Heart right ventricle (tissue), 16 donors: ENCODE data around the gene PTRH1. TPM values are rescaled to one million over a fixed set of nuclear protein-coding genes. Genes with fewer than 3 reads are reported as not detected.

Experiments used
- ATAC-seq, 8 donors: fragments of 200-7000 bp; cut with Tn5 transposase; one replicate each; pipeline ENCODE4 v1.9.1; 2020; ENCODE audit warnings: mild to moderate bottlenecking in 8 of 8, moderate library complexity in 8 of 8, moderate number of reproducible peaks in 1 of 8
- DNase-seq, 2 donors: peaks; one replicate each; pipeline ENCODE4 v3.0.0-alpha.2; 2020
- H3K27ac ChIP-seq, 10 donors: fragments of 200-600 bp; sonication (generic) in 2 of 10; one replicate each; pipeline versions ENCODE4 v1.5.0 to v1.8.0; 2020 to 2022; ENCODE audit warnings: mild to moderate bottlenecking in 3 of 10
- H3K27me3 ChIP-seq, 7 donors: fragments of 200-600 bp; one replicate each; pipeline ENCODE4 v1.8.0; 2021 to 2022; ENCODE audit warnings: mild to moderate bottlenecking in 2 of 7
- H3K36me3 ChIP-seq, 9 donors: fragments of 200-600 bp; sonication (generic) in 1 of 9; one replicate each; pipeline versions ENCODE4 v1.5.0 to v1.8.0; 2020 to 2022; ENCODE audit warnings: mild to moderate bottlenecking in 2 of 9
- H3K4me1 ChIP-seq, 9 donors: fragments of 200-600 bp; sonication (generic) in 1 of 9; one replicate each; pipeline versions ENCODE4 v1.5.0 to v1.8.0; 2020 to 2022; ENCODE audit warnings: mild to moderate bottlenecking in 4 of 9
- H3K4me3 ChIP-seq, 10 donors: fragments of 200-600 bp; sonication (generic) in 2 of 10; one replicate each; pipeline versions ENCODE4 v1.5.0 to v1.8.0; 2020 to 2022; ENCODE audit warnings: mild to moderate bottlenecking in 7 of 10, moderate library complexity in 2 of 10
- H3K9me3 ChIP-seq, 11 donors: fragments of 200-600 bp in 10 of 11; sonication (generic) in 2 of 11; one replicate each; pipeline versions ENCODE4 v1.5.0 to v1.8.0; 2013 to 2022; ENCODE audit warnings: mild to moderate bottlenecking in 2 of 11, control low read depth in 1 of 11, moderate library complexity in 1 of 11
- WGBS, 2 donors: extraction: QIAGEN DNeasy Blood & Tissue Kit; methylation state at CpG; one replicate each; pipeline ENCODE4 v1.1.7; 2013; ENCODE audit warnings: inconsistent platforms in 1 of 2; 5-methylcytosine and 5-hydroxymethylcytosine counted together
- intact Hi-C, 10 donors: fragments of 100-400 bp; cut with DNase I; formaldehyde crosslinking; loops; one replicate each; pipeline versions ENCODE4 v1.11.1 to v1.14.2; 2022
- polyA plus RNA-seq, 2 donors: library from polyadenylated mRNA; stranded (reverse); fragments of 200-250 nt; gene quantifications; one replicate each; pipeline ENCODE4 v1.2.3, GENCODE V29; 2013
- total RNA-seq, 10 donors: library from RNA; stranded (reverse); fragmentation: NEBNext Ultra II Directional in 3 of 10; extraction: Animal tissue kit (Norgen Biotek cat#: 25700) in 3 of 10; gene quantifications; one replicate each; pipeline versions ENCODE4 v1.2.1 to v1.2.4, GENCODE V29; 2021 to 2023
- TF ChIP-seq, protein P1 (sequence below), 9 donors: fragments of 200-600 bp; sonication (generic) in 2 of 9; IDR thresholded peaks; one replicate each; pipeline versions ENCODE4 v1.5.0 to v1.8.0; 2021 to 2022; ENCODE audit warnings: antibody characterized with exemption in 9 of 9, mild to moderate bottlenecking in 5 of 9, moderate library complexity in 1 of 9
- donor health status: Arrhythmogenic right ventricular cardiomyopathy.
- donor health status: ischemic (EF 13 %, LVEDD 7.1; RV severe dilation, severe dysfunction).
- donor health status: healthy with polysubstance abuse.
- donor health status: DM: no; HTN: yes; CAD: no.
- donor health status: DM: no; HTN: no; CAD: no.
- donor health status: ischemic (EF 25% LVEDD 6.9; RV normal size, moderate dysfunction).
- donor health status: ischemic (EF 25% LVEDD 5.7; RV mildly dilated, moderate dysfunction).
- donor health status: healthy.
- donor health status: DM: yes; HTN: yes; CAD: no.
- donor health status: Ischemic cardiomyopathy.
- donor health status: ischemic (EF 35%, LVEDD 5.7; RV mildly dilated, moderate dysfunction).
- donor health status: nonischemic (EF 11% LVEDD 7.7; RV severe dilation, severe dysfunction).
- donor health status: DM: yes; HTN: yes; CAD: no.
- donor health status: PGD.
- donor health status: ischemic (EF 29% LVEDD 5.4; RV normal size, mild dysfunction).
- donor health status: nonischemic (EF 23%, LVEDD 6.1; RV moderate dilation, normal function).

Gene PTRH1
- total and polyA plus RNA-seq, 12 donors, result 8.1 to 47.0 (median 11.5) TPM

DNA sequence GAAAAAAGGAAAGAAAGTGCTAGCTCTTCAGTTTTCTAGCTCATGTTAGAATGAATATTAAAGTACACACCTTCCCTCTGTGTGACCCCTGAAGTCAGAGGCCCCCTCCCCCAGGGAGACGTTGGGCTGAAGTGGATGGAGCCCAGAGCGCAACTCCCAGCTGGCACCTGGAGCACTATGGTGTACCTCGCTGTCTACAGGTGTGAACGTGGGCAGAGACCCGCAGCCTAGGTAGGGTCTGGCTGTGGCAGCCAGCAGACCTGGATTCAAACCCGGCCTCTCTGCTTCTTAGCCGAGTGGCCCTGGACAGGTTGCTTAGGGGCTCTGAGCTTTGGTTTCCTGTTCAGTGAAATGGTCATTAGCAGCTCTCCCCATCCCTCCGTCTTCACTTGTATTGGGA, 13.3 kb upstream of the PTRH1 start:
- DNase-seq (no peak), ATAC-seq (no peak)
- Histone ChIP-seq H3K36me3 (peaks cover 0 to 28% (median 10%) of the 10 kb centered on the region in 9 donors), H3K4me3 (no peak overlapping the region), H3K27me3 (peaks cover 0 to 6% (median 0%) of the 10 kb centered on the region in 7 donors), H3K9me3 (no peaks in the 10 kb centered on the region), H3K27ac (no peak overlapping the region), H3K4me1 (peaks cover 2 to 19% (median 10%) of the 10 kb centered on the region in 9 donors)
- TF ChIP-seq, protein P1, sequence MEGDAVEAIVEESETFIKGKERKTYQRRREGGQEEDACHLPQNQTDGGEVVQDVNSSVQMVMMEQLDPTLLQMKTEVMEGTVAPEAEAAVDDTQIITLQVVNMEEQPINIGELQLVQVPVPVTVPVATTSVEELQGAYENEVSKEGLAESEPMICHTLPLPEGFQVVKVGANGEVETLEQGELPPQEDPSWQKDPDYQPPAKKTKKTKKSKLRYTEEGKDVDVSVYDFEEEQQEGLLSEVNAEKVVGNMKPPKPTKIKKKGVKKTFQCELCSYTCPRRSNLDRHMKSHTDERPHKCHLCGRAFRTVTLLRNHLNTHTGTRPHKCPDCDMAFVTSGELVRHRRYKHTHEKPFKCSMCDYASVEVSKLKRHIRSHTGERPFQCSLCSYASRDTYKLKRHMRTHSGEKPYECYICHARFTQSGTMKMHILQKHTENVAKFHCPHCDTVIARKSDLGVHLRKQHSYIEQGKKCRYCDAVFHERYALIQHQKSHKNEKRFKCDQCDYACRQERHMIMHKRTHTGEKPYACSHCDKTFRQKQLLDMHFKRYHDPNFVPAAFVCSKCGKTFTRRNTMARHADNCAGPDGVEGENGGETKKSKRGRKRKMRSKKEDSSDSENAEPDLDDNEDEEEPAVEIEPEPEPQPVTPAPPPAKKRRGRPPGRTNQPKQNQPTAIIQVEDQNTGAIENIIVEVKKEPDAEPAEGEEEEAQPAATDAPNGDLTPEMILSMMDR (IDR thresholded peaks at IDR 0.05), result no peak
- WGBS, 2 donors, result 91% methylated on average over 8 of the region's 8 CpGs
- intact Hi-C loops, result loop anchor here in 1 of 10 donors (10.0 kb wide), 1 partner anchor 224 kb away; no protein-coding TSS in a partner anchor

DNA sequence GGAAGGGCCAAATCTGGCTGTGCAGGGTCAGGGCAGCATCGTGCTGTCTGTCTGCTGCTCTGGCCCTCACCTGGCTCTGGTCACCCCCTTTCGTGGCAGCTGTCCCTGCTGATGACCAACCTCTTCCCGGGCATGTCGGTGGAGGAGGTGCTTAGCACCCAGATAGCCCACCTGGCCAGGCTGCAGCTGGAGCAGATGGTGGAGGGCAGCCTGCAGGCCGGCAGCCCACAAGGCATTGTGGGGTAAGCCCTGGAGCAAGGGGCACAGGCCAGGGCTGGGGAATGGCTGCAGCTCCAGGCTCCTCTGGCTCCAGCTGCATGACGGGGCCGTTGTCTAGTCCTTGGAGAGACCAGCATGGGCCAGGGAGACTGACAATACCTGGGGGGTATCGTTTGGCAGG, 11.4 kb upstream of the PTRH1 start:
- no peak overlapping the region for H3K27ac ChIP-seq
- ATAC-seq (no peak), DNase-seq (no peak)
- TF ChIP-seq, protein P1 (IDR thresholded peaks at IDR 0.05), result no peak
- peaks cover 0 to 12% (median 0%) of the 10 kb centered on the region in 9 donors for H3K36me3 ChIP-seq
- intact Hi-C loops, result loop anchor here in 1 of 10 donors (10.0 kb wide), 1 partner anchor 222 kb away; no protein-coding TSS in a partner anchor
- no peaks in the 10 kb centered on the region for H3K9me3 ChIP-seq
- H3K4me1 ChIP-seq, result peaks cover 0 to 14% (median 12%) of the 10 kb centered on the region in 9 donors
- H3K4me3 ChIP-seq, result no peak overlapping the region
- WGBS, 2 donors, result 78 to 80% methylated on average over 8 of the region's 8 CpGs
- peaks cover 0 to 6% (median 0%) of the 10 kb centered on the region in 7 donors for H3K27me3 ChIP-seq

DNA sequence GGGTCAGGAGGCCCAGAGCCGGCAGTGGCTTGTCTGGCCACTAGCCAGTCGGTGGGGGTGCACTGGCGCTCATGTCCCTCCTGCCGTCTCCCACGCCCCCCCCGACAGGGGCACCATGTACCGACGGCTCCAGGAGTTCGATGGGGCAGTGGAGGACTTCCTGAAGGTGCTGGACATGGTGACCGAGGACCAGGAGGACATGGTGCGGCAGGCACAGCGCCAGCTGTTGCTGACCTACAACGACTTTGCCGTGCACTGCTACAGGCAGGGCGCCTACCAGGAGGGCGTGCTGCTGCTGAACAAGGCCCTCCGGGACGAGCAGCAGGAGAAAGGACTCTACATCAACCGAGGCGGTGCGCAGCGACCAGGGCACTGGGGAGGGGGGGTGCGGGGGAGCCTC, 8.5 kb upstream of the PTRH1 start:
- 35 to 40% methylated on average over 23 of the region's 23 CpGs for WGBS, 2 donors
- H3K4me3 ChIP-seq, result peak overlapping the region in 1 of 10 donors; percentile 13
- no peaks in the 10 kb centered on the region for H3K9me3 ChIP-seq
- H3K27me3 ChIP-seq, result peaks cover 0 to 6% (median 0%) of the 10 kb centered on the region in 7 donors
- H3K4me1 ChIP-seq, result peaks cover 0 to 14% (median 12%) of the 10 kb centered on the region in 9 donors
- H3K27ac ChIP-seq, result peak overlapping the region in 5 of 10 donors; percentile 14 to 56 (median 26)
- intact Hi-C loops, result loop anchor here in 1 of 10 donors (10.0 kb wide), 1 partner anchor 219 kb away; no protein-coding TSS in a partner anchor
- H3K36me3 ChIP-seq, result no peaks in the 10 kb centered on the region
- ATAC-seq, result peak in 6 of 8 donors; percentile 32 to 73 (median 50)
- peak in 1 of 2 donors; percentile 50 for DNase-seq
- TF ChIP-seq, protein P1 (IDR thresholded peaks at IDR 0.05), result no peak

DNA sequence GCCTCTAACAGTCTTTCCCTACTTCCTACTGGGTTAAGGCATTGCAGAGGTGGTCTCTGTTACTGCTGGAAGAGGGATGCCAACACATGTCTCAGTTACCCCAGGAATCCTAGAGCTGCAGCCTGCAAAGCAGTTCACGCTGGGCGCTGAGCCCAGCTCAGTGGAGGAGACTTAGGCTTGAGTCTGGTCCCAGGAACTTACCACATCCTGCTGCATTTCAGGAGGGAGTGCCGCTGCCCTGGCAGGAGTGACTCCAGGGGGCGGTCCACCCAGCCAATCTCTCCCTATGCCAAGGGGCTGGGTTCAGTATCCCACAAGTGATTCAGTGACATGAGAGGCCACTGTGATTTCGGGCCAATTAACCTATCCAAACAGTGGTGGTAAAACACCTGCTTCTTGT, 8.0 kb upstream of the PTRH1 start:
- TF ChIP-seq, protein P1 (IDR thresholded peaks at IDR 0.05), result no peak

More for the DNA sequence above, 8.0 kb upstream of the PTRH1 start:
- Histone ChIP-seq H3K36me3 (no peaks in the 10 kb centered on the region), H3K9me3 (no peaks in the 10 kb centered on the region), H3K27me3 (peaks cover 0 to 6% (median 0%) of the 10 kb centered on the region in 7 donors), H3K27ac (peak overlapping the region in 1 of 10 donors; percentile 56), H3K4me1 (peaks cover 0 to 14% (median 12%) of the 10 kb centered on the region in 9 donors), H3K4me3 (no peak overlapping the region)
- intact Hi-C loops, result loop anchor here in 1 of 10 donors (10.0 kb wide), 1 partner anchor 219 kb away; no protein-coding TSS in a partner anchor
- WGBS, 2 donors, result 90 to 95% methylated on average over 5 of the region's 5 CpGs
- DNase-seq (no peak), ATAC-seq (peak in 1 of 8 donors; percentile 7)
